ENCODE data around the gene FGFR2. TPM values are rescaled to one million over a fixed set of nuclear protein-coding genes. Genes with fewer than 3 reads are reported as not detected.

The FGFR2 gene
- total RNA-seq, 1 donor from 2014 or later, result 11.8 TPM

DNA sequence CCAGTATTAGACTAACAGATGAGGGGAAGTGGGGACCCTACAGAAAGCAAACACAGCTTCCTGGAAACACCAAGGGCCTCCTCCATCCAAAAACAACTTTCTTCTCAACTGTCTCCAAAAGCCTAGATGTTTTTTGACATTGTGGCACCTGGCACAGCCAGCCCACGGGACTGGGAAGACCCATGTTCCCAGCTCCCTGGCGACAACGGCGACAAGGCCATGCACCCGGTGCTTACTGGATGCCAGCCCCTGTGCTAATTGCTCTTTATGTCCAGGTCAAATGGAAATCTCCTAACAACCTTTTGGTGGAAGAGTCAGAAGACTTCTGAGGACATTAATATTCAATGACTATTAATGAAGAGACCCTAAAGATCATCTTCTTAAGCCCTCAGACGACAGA, 7.1 kb downstream of the FGFR2 start:
- Mint-ChIP-seq H3K36me3 (ENCODE audit: low read depth, unreplicated experiment) (peaks cover 19% of the 10 kb centered on the region), H3K27ac (ENCODE audit: unreplicated experiment) (no peak overlapping the region), H3K4me3 (ENCODE audit: unreplicated experiment) (no peak overlapping the region), H3K4me1 (ENCODE audit: low read depth, unreplicated experiment) (peaks cover 25% of the 10 kb centered on the region), H3K27me3 (ENCODE audit: low read depth, unreplicated experiment) (no peaks in the 10 kb centered on the region), H3K9me3 (ENCODE audit: unreplicated experiment) (peaks cover 1% of the 10 kb centered on the region)
- no peak overlapping the region for H3K9ac ChIP-seq (ENCODE audit: low read length)
- DNase-seq (ENCODE audit: low read depth) (no peak), FAIRE-seq (no peak)
- H3K27me3 ChIP-seq (ENCODE audit: insufficient read depth, low read length), result peaks cover 21% of the 10 kb centered on the region
- peaks cover 7% of the 10 kb centered on the region for H3K4me1 ChIP-seq (ENCODE audit: insufficient read depth, low read length)
- no peak overlapping the region for H2AFZ ChIP-seq (ENCODE audit: low read depth, low read length)
- H4K20me1 ChIP-seq (ENCODE audit: insufficient read depth, low read length), result no peaks in the 10 kb centered on the region
- TF ChIP-seq EZH2 (IDR thresholded peaks at IDR 0.05; ENCODE audit: insufficient read depth, low read length), result no peak
- TF ChIP-seq, protein P1, sequence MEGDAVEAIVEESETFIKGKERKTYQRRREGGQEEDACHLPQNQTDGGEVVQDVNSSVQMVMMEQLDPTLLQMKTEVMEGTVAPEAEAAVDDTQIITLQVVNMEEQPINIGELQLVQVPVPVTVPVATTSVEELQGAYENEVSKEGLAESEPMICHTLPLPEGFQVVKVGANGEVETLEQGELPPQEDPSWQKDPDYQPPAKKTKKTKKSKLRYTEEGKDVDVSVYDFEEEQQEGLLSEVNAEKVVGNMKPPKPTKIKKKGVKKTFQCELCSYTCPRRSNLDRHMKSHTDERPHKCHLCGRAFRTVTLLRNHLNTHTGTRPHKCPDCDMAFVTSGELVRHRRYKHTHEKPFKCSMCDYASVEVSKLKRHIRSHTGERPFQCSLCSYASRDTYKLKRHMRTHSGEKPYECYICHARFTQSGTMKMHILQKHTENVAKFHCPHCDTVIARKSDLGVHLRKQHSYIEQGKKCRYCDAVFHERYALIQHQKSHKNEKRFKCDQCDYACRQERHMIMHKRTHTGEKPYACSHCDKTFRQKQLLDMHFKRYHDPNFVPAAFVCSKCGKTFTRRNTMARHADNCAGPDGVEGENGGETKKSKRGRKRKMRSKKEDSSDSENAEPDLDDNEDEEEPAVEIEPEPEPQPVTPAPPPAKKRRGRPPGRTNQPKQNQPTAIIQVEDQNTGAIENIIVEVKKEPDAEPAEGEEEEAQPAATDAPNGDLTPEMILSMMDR (IDR thresholded peaks at IDR 0.05; ENCODE audit: insufficient read depth, low read depth, low read length), result no peak
- H3K27ac ChIP-seq (ENCODE audit: low read depth, low read length), result no peak overlapping the region
- no peak overlapping the region for H3K4me2 ChIP-seq (ENCODE audit: low read length)
- H3K4me3 ChIP-seq (ENCODE audit: insufficient read depth, low read depth, low read length), result no peak overlapping the region
- no peaks in the 10 kb centered on the region for H3K36me3 ChIP-seq (ENCODE audit: insufficient read depth, low read length)
- no peaks in the 10 kb centered on the region for H3K9me3 ChIP-seq (ENCODE audit: insufficient read depth, low read depth, low read length)
- H3K79me2 ChIP-seq (ENCODE audit: insufficient read depth, low read length), result peaks cover 3% of the 10 kb centered on the region

DNA sequence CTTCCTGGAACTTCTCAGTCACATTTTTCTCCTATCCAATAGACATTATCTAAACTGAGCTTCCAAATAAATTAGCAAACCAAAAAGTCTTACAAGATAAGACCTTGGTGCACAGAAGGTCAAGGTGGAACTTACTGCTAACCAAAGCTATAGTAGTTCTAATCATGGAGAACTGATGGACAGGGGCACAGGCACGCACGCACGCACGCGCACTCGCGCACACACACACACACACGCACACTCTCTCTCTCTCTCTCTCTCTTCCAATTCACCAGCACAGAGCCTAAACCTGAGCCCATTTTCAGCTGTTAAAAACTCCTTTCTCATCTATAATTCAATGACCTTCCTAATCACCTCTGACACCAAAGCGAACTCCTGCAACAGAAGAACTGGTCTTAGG, 7.5 kb downstream of the FGFR2 start:
- Histone ChIP-seq H2AFZ (ENCODE audit: low read depth, low read length) (no peak overlapping the region), H3K36me3 (ENCODE audit: insufficient read depth, low read length) (no peaks in the 10 kb centered on the region), H3K9me3 (ENCODE audit: insufficient read depth, low read depth, low read length) (no peaks in the 10 kb centered on the region), H3K27me3 (ENCODE audit: insufficient read depth, low read length) (peaks cover 19% of the 10 kb centered on the region), H4K20me1 (ENCODE audit: insufficient read depth, low read length) (no peaks in the 10 kb centered on the region), H3K79me2 (ENCODE audit: insufficient read depth, low read length) (peaks cover 3% of the 10 kb centered on the region), H3K9ac (ENCODE audit: low read length) (no peak overlapping the region), H3K4me3 (ENCODE audit: insufficient read depth, low read depth, low read length) (no peak overlapping the region), H3K4me1 (ENCODE audit: insufficient read depth, low read length) (peaks cover 6% of the 10 kb centered on the region), H3K4me2 (ENCODE audit: low read length) (no peak overlapping the region), H3K27ac (ENCODE audit: low read depth, low read length) (no peak overlapping the region)
- DNase-seq (ENCODE audit: low read depth), result no peak
- Mint-ChIP-seq H3K36me3 (ENCODE audit: low read depth, unreplicated experiment) (peaks cover 19% of the 10 kb centered on the region), H3K9me3 (ENCODE audit: unreplicated experiment) (peaks cover 1% of the 10 kb centered on the region), H3K4me3 (ENCODE audit: unreplicated experiment) (no peak overlapping the region), H3K4me1 (ENCODE audit: low read depth, unreplicated experiment) (peaks cover 21% of the 10 kb centered on the region), H3K27me3 (ENCODE audit: low read depth, unreplicated experiment) (no peaks in the 10 kb centered on the region), H3K27ac (ENCODE audit: unreplicated experiment) (no peak overlapping the region)
- TF ChIP-seq EZH2 (IDR thresholded peaks at IDR 0.05; ENCODE audit: insufficient read depth, low read length), result no peak
- TF ChIP-seq, protein P1 (IDR thresholded peaks at IDR 0.05; ENCODE audit: insufficient read depth, low read depth, low read length), result no peak
- no peak for FAIRE-seq

DNA sequence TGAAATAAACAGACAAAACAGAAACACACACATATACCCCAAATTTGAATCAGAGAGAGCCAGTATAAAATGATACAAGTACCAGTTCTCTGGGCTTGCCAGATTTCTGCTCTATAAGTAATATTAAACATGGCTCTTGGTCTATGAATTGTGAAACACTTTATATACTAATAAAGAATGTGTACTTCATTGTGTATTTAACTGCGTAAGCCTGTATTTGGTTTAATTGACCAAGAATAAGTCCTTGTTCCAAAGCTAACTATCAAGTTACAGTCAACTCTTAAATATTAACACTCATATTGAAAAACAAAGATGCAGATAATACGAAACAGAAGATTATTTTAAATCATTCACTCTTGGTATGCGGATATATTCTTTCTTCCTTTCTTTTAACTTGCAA, 8.7 kb downstream of the FGFR2 start:
- Mint-ChIP-seq H3K4me1 (ENCODE audit: low read depth, unreplicated experiment) (peaks cover 11% of the 10 kb centered on the region), H3K4me3 (ENCODE audit: unreplicated experiment) (no peak overlapping the region), H3K27ac (ENCODE audit: unreplicated experiment) (no peak overlapping the region), H3K36me3 (ENCODE audit: low read depth, unreplicated experiment) (peaks cover 19% of the 10 kb centered on the region), H3K9me3 (ENCODE audit: unreplicated experiment) (peaks cover 1% of the 10 kb centered on the region), H3K27me3 (ENCODE audit: low read depth, unreplicated experiment) (no peaks in the 10 kb centered on the region)
- Histone ChIP-seq H3K9me3 (ENCODE audit: insufficient read depth, low read depth, low read length) (no peaks in the 10 kb centered on the region), H3K4me2 (ENCODE audit: low read length) (no peak overlapping the region), H3K36me3 (ENCODE audit: insufficient read depth, low read length) (no peaks in the 10 kb centered on the region), H3K79me2 (ENCODE audit: insufficient read depth, low read length) (peaks cover 3% of the 10 kb centered on the region), H4K20me1 (ENCODE audit: insufficient read depth, low read length) (no peaks in the 10 kb centered on the region), H3K9ac (ENCODE audit: low read length) (no peak overlapping the region), H2AFZ (ENCODE audit: low read depth, low read length) (no peak overlapping the region), H3K4me1 (ENCODE audit: insufficient read depth, low read length) (no peaks in the 10 kb centered on the region), H3K27me3 (ENCODE audit: insufficient read depth, low read length) (peaks cover 9% of the 10 kb centered on the region), H3K4me3 (ENCODE audit: insufficient read depth, low read depth, low read length) (no peak overlapping the region), H3K27ac (ENCODE audit: low read depth, low read length) (no peak overlapping the region)
- DNase-seq (ENCODE audit: low read depth) (no peak), FAIRE-seq (no peak)
- TF ChIP-seq, protein P1 (IDR thresholded peaks at IDR 0.05; ENCODE audit: insufficient read depth, low read depth, low read length), result no peak
- TF ChIP-seq EZH2 (IDR thresholded peaks at IDR 0.05; ENCODE audit: insufficient read depth, low read length), result no peak

Data from astrocyte (in vitro differentiated cells and primary cell).